OCI-LY7 (cell line): ENCODE results near the gene HOGA1. TPM values are rescaled to one million over a fixed set of nuclear protein-coding genes. Genes with fewer than 3 reads are reported as not detected.

Experiments
- BruUV-seq: library from RNA; stranded (reverse); fragments of 400-500 nt; replicated peaks from 2 replicates; lab custom pipeline; 2021; lab: Mats Ljungman, UMichigan
- CTCF ChIA-PET: fragments of 300-600 bp; sonication (Branson Sonifier 250); formaldehyde crosslinking; loops from one replicate; lab custom pipeline; 2022; ENCODE audit warnings: antibody characterized with exemption; ENCODE audit not compliant: unreplicated experiment; lab: Charles Lee
- POLR2A ChIA-PET: fragments of 300-600 bp; sonication (Branson Sonifier 250); formaldehyde crosslinking; loops from one replicate; lab custom pipeline; 2022; ENCODE audit warnings: antibody characterized with exemption; lab: Charles Lee
- DNase-seq: peaks from one replicate; pipeline ENCODE4 v3.0.0-alpha.2; 2015; ENCODE audit warnings: low spot score
- H2AFZ ChIP-seq: fragments of 200-600 bp; sonication (generic), shearing (Covaris generic); 2 replicates; pipeline ENCODE4 v1.6.1; 2014; ENCODE audit warnings: mild to moderate bottlenecking, antibody characterized with exemption, low read length, moderate library complexity
- H3K27ac ChIP-seq: fragments of 200-600 bp; sonication (generic); 2 replicates; pipeline ENCODE4 v1.5.1; 2014; ENCODE audit warnings: mixed run types, low read depth, mild to moderate bottlenecking, moderate library complexity, low read length, inconsistent platforms; ENCODE audit not compliant: poor library complexity, severe bottlenecking
- H3K36me3 ChIP-seq: fragments of 200-600 bp; sonication (generic); 2 replicates; pipeline ENCODE4 v1.6.1; 2014; ENCODE audit warnings: mild to moderate bottlenecking, antibody characterized with exemption, low read length, moderate library complexity, mixed read lengths; ENCODE audit not compliant: insufficient read depth
- H3K4me1 ChIP-seq: fragments of 200-600 bp; sonication (generic); 2 replicates; pipeline ENCODE4 v1.5.1; 2014; ENCODE audit warnings: mild to moderate bottlenecking, low read length; ENCODE audit not compliant: insufficient read depth, poor library complexity, severe bottlenecking
- H3K4me2 ChIP-seq: fragments of 200-600 bp; sonication (generic); 2 replicates; pipeline ENCODE4 v1.6.1; 2014; ENCODE audit warnings: mild to moderate bottlenecking, low read length
- H3K4me3 ChIP-seq: fragments of 200-600 bp; sonication (generic); 2 replicates; pipeline ENCODE4 v1.5.1; 2014; ENCODE audit warnings: mild to moderate bottlenecking, low read depth, low read length; ENCODE audit not compliant: poor library complexity, severe bottlenecking
- H3K79me2 ChIP-seq: fragments of 200-600 bp; sonication (generic); 2 replicates; pipeline ENCODE4 v1.6.1; 2016; ENCODE audit warnings: low read depth, mild to moderate bottlenecking, low read length, moderate library complexity, mixed read lengths; ENCODE audit not compliant: insufficient read depth
- H3K9me2 ChIP-seq: fragments of 200-600 bp; sonication (generic); 2 replicates; pipeline ENCODE4 v1.6.1; 2016; ENCODE audit warnings: mild to moderate bottlenecking, low read length, mixed read lengths; ENCODE audit not compliant: insufficient read depth
- H3K9me3 ChIP-seq: fragments of 200-600 bp; sonication (generic); 2 replicates; pipeline ENCODE4 v1.6.1; 2014; ENCODE audit warnings: mild to moderate bottlenecking, mixed run types, low read length, mixed read lengths
- H4K20me1 ChIP-seq: fragments of 200-600 bp; sonication (generic); 2 replicates; pipeline ENCODE4 v1.6.1; 2014; ENCODE audit warnings: mild to moderate bottlenecking, antibody characterized with exemption, low read length, moderate library complexity, mixed read lengths; ENCODE audit not compliant: insufficient read depth
- CTCF ChIP-seq: fragments of 200-600 bp; sonication (generic); conservative IDR thresholded peaks from 2 replicates; pipeline ENCODE4 v1.5.1; 2014; ENCODE audit warnings: mild to moderate bottlenecking, antibody characterized with exemption, low read length, moderate library complexity, mixed read lengths
- EZH2phosphoT487 ChIP-seq: fragments of 200-600 bp; sonication (generic); IDR thresholded peaks from 2 replicates; pipeline ENCODE4 v1.6.1; 2018; ENCODE audit warnings: low read depth, borderline replicate concordance, mild to moderate bottlenecking, mixed run types, antibody characterized with exemption, low read length, moderate library complexity, mixed read lengths
- intact Hi-C: fragments of 100-400 bp; cut with micrococcal nuclease; formaldehyde crosslinking; loops from one replicate; pipeline ENCODE4 v1.10.0; 2022; ENCODE audit not compliant: unreplicated experiment
- total RNA-seq, 2 experiments: library from RNA; depleted of rRNA in 1 of 2; stranded (reverse); fragments of >200 nt in 1 of 2; shearing (Covaris generic) in 1 of 2; gene quantifications; 2 replicates each; pipeline ENCODE4 v1.2.3, GENCODE V29; 2014 to 2022

Gene HOGA1
- total RNA-seq, 2 experiments from 2014 or later = 0.25 TPM; not detected in 1

DNA sequence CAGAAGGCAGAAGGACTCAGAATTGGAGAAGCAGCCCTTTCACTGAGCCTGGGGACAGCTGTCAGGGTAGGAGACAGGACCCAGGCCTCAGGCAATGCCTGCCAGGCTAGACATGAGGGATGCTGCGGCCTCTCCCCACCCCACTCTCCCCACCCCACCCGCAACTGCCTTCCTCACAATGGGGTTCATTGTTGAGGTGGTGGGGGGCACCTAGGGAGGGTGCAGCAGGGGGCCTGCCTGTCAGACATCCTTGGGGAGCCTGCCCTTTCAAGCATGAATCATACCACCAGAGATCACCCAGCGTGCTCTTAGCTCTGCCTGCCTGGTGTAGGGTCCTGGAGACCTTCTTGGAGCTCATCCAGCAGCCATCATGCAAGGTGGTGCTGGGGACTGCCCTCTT, 5.3 kb downstream of the HOGA1 start, which contains the start of gene C10orf62:
C10orf62 (plus strand) TSS at position 243 of the 400 bp plus-strand sequence. CDS start 177 bp downstream, outside the sequence.
- no peaks in the 10 kb centered on the region for H3K79me2 ChIP-seq
- H4K20me1 ChIP-seq = no peaks in the 10 kb centered on the region
- no peaks in the 10 kb centered on the region for H3K9me2 ChIP-seq
- H3K27ac ChIP-seq = no peak within 1 kb of the TSS
- CTCF ChIA-PET = no interaction called here
- no peaks in the 10 kb centered on the region for H3K9me3 ChIP-seq
- H3K4me3 ChIP-seq = no peak within 1 kb of the TSS
- no peak within 1 kb of the TSS for H2AFZ ChIP-seq
- H3K36me3 ChIP-seq = no peaks in the 10 kb centered on the region
- TF ChIP-seq CTCF (no peak), EZH2phosphoT487 (no peak)
- no peak within 1 kb of the TSS for H3K4me2 ChIP-seq
- H3K4me1 ChIP-seq = peaks cover 15% of the 10 kb centered on the region
- POLR2A ChIA-PET = interaction anchor here (0.6 kb wide), 1 partner anchor 48 kb away, joined by 5 read pairs; no protein-coding TSS in a partner anchor
- intact Hi-C loops = no loop called here
- BruUV-seq = no TSS peak
- DNase-seq = no peak

DNA sequence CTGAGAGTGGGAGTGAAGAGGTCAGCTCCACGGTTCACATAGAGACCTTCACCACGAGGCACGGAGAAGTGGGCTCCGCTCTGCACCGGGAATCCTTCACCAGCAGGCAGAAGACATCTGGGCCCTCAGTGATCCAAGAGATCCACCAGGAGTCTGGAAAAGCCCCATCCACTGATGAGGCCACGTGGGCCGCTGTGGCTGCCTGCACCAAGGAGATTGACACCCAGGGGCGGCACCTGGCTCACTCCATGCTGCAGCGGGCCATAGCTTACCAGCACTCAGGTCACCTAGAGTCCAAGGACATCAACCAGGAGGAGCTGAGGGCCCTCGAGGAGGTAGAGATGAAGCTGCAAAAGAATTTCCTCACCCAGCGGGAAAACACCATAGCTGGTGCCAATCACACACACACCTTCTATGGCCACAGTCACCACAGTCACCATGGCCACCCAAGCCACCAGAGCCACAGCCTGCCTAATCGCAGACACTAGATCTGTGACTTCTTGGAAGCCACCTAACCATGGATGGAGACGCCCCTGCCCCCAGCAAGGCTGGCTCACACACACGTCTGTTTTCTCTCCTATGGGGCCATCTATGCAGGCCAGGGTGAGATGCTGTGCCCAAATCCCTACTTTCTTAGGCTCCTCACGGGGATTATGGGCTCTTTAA, 6.0 kb downstream of the HOGA1 start:
- intact Hi-C loops = no loop called here
- no peak for DNase-seq
- no peaks in the 10 kb centered on the region for H3K36me3 ChIP-seq
- no peak overlapping the region for H3K4me3 ChIP-seq
- no peak overlapping the region for H2AFZ ChIP-seq
- BruUV-seq = no TSS peak
- TF ChIP-seq EZH2phosphoT487 = no peak
- no peak overlapping the region for H3K4me2 ChIP-seq
- H3K4me1 ChIP-seq = peaks cover 15% of the 10 kb centered on the region
- ChIA-PET CTCF (interaction anchor here (1.1 kb wide), 1 partner anchor 22 kb away, joined by 4 read pairs; no protein-coding TSS in a partner anchor), POLR2A (interaction anchor here (0.6 kb wide), 1 partner anchor 48 kb away, joined by 5 read pairs; no protein-coding TSS in a partner anchor)
- H4K20me1 ChIP-seq = no peaks in the 10 kb centered on the region
- H3K9me3 ChIP-seq = no peaks in the 10 kb centered on the region
- no peaks in the 10 kb centered on the region for H3K79me2 ChIP-seq
- no peak overlapping the region for H3K27ac ChIP-seq
- H3K9me2 ChIP-seq = no peaks in the 10 kb centered on the region

- no peaks in the 10 kb centered on the region for H3K36me3 ChIP-seq
- no peak overlapping the region for H3K4me3 ChIP-seq
- no peaks in the 10 kb centered on the region for H3K9me3 ChIP-seq
- H3K4me2 ChIP-seq = no peak overlapping the region
- ChIA-PET POLR2A (interaction anchor here (0.7 kb wide), 1 partner anchor 14 kb away, joined by 4 read pairs; no protein-coding TSS in a partner anchor), CTCF (interaction anchor here (1.1 kb wide), 1 partner anchor 21 kb away, joined by 4 read pairs; no protein-coding TSS in a partner anchor)
- peaks cover 15% of the 10 kb centered on the region for H3K4me1 ChIP-seq
- H3K27ac ChIP-seq = no peak overlapping the region
- BruUV-seq = no TSS peak
- intact Hi-C loops = no loop called here
- H2AFZ ChIP-seq = 0 out of 2 replicates have a peak overlapping the region, but pooled peaks have one; percentile 5
- no peaks in the 10 kb centered on the region for H4K20me1 ChIP-seq
- DNase-seq = peak; percentile 51
- TF ChIP-seq CTCF (no peak), EZH2phosphoT487 (no peak)
- no peaks in the 10 kb centered on the region for H3K9me2 ChIP-seq
- no peaks in the 10 kb centered on the region for H3K79me2 ChIP-seq
Measured at GRCh38 chr10:97590748-97591495, 6.7 kb downstream of the HOGA1 start.
